ENCODE data around the gene JDP2. TPM values are rescaled to one million over a fixed set of nuclear protein-coding genes. Genes with fewer than 3 reads are reported as not detected.

JDP2 gene
- total RNA-seq, 1 experiment from 2014 or later: 23.3 TPM

DNA sequence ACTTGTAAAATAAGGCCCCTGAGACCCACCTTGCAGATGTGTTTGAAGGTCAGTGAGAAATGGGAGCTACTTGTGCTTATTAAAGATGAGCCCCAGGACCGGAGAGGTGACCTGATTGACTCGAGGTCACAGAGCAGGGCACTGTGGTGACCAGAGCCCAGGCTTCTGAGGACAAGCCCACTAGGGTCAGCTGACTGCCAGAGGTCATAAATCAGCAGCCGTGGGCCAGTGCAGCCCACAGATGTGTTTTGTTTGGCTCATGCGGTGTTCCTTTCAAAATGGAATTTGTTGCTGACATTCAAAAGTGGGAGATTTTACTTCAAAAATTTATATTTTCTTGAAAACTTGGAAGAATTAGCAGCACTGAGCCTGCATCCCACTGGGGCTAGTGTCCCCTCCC is 24.5 kb downstream of the JDP2 start:
- no peak for TF ChIP-seq FOXK1 (CRISPR knock-in tag; IDR thresholded peaks at IDR 0.05)
- TF ChIP-seq, protein P1, sequence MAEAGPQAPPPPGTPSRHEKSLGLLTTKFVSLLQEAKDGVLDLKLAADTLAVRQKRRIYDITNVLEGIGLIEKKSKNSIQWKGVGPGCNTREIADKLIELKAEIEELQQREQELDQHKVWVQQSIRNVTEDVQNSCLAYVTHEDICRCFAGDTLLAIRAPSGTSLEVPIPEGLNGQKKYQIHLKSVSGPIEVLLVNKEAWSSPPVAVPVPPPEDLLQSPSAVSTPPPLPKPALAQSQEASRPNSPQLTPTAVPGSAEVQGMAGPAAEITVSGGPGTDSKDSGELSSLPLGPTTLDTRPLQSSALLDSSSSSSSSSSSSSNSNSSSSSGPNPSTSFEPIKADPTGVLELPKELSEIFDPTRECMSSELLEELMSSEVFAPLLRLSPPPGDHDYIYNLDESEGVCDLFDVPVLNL (CRISPR knock-in tag; IDR thresholded peaks at IDR 0.05; ENCODE audit: borderline replicate concordance, low read depth): no peak
- TF ChIP-seq, protein P2, sequence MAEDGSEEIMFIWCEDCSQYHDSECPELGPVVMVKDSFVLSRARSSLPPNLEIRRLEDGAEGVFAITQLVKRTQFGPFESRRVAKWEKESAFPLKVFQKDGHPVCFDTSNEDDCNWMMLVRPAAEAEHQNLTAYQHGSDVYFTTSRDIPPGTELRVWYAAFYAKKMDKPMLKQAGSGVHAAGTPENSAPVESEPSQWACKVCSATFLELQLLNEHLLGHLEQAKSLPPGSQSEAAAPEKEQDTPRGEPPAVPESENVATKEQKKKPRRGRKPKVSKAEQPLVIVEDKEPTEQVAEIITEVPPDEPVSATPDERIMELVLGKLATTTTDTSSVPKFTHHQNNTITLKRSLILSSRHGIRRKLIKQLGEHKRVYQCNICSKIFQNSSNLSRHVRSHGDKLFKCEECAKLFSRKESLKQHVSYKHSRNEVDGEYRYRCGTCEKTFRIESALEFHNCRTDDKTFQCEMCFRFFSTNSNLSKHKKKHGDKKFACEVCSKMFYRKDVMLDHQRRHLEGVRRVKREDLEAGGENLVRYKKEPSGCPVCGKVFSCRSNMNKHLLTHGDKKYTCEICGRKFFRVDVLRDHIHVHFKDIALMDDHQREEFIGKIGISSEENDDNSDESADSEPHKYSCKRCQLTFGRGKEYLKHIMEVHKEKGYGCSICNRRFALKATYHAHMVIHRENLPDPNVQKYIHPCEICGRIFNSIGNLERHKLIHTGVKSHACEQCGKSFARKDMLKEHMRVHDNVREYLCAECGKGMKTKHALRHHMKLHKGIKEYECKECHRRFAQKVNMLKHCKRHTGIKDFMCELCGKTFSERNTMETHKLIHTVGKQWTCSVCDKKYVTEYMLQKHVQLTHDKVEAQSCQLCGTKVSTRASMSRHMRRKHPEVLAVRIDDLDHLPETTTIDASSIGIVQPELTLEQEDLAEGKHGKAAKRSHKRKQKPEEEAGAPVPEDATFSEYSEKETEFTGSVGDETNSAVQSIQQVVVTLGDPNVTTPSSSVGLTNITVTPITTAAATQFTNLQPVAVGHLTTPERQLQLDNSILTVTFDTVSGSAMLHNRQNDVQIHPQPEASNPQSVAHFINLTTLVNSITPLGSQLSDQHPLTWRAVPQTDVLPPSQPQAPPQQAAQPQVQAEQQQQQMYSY (CRISPR knock-in tag; IDR thresholded peaks at IDR 0.05): no peak
- TF ChIP-seq, protein P3, sequence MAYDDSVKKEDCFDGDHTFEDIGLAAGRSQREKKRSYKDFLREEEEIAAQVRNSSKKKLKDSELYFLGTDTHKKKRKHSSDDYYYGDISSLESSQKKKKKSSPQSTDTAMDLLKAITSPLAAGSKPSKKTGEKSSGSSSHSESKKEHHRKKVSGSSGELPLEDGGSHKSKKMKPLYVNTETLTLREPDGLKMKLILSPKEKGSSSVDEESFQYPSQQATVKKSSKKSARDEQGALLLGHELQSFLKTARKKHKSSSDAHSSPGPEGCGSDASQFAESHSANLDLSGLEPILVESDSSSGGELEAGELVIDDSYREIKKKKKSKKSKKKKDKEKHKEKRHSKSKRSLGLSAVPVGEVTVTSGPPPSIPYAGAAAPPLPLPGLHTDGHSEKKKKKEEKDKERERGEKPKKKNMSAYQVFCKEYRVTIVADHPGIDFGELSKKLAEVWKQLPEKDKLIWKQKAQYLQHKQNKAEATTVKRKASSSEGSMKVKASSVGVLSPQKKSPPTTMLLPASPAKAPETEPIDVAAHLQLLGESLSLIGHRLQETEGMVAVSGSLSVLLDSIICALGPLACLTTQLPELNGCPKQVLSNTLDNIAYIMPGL (CRISPR knock-in tag; IDR thresholded peaks at IDR 0.05): no peak
- TF ChIP-seq, protein P4, sequence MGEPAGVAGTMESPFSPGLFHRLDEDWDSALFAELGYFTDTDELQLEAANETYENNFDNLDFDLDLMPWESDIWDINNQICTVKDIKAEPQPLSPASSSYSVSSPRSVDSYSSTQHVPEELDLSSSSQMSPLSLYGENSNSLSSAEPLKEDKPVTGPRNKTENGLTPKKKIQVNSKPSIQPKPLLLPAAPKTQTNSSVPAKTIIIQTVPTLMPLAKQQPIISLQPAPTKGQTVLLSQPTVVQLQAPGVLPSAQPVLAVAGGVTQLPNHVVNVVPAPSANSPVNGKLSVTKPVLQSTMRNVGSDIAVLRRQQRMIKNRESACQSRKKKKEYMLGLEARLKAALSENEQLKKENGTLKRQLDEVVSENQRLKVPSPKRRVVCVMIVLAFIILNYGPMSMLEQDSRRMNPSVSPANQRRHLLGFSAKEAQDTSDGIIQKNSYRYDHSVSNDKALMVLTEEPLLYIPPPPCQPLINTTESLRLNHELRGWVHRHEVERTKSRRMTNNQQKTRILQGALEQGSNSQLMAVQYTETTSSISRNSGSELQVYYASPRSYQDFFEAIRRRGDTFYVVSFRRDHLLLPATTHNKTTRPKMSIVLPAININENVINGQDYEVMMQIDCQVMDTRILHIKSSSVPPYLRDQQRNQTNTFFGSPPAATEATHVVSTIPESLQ (CRISPR knock-in tag; IDR thresholded peaks at IDR 0.05): no peak
- TF ChIP-seq SMAD3 (CRISPR knock-in tag; IDR thresholded peaks at IDR 0.05; ENCODE audit: borderline replicate concordance): no peak
- no peak for TF ChIP-seq TP53 (CRISPR knock-in tag; IDR thresholded peaks at IDR 0.05)
- TF ChIP-seq KAT7 (CRISPR knock-in tag; IDR thresholded peaks at IDR 0.05; ENCODE audit: borderline replicate concordance): no peak
- TF ChIP-seq FOXP1 (CRISPR knock-in tag; IDR thresholded peaks at IDR 0.05; ENCODE audit: borderline replicate concordance): no peak
- TF ChIP-seq MXD4 (CRISPR knock-in tag; IDR thresholded peaks at IDR 0.05; ENCODE audit: borderline replicate concordance): no peak
- no peak for TF ChIP-seq ZNF423 (CRISPR knock-in tag; IDR thresholded peaks at IDR 0.05)
- TF ChIP-seq ZNF317 (CRISPR knock-in tag; IDR thresholded peaks at IDR 0.05; ENCODE audit: borderline replicate concordance, low read depth): no peak
- TF ChIP-seq, protein P5, sequence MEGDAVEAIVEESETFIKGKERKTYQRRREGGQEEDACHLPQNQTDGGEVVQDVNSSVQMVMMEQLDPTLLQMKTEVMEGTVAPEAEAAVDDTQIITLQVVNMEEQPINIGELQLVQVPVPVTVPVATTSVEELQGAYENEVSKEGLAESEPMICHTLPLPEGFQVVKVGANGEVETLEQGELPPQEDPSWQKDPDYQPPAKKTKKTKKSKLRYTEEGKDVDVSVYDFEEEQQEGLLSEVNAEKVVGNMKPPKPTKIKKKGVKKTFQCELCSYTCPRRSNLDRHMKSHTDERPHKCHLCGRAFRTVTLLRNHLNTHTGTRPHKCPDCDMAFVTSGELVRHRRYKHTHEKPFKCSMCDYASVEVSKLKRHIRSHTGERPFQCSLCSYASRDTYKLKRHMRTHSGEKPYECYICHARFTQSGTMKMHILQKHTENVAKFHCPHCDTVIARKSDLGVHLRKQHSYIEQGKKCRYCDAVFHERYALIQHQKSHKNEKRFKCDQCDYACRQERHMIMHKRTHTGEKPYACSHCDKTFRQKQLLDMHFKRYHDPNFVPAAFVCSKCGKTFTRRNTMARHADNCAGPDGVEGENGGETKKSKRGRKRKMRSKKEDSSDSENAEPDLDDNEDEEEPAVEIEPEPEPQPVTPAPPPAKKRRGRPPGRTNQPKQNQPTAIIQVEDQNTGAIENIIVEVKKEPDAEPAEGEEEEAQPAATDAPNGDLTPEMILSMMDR (IDR thresholded peaks at IDR 0.05): no peak
- no peak for TF ChIP-seq ZNF396 (CRISPR knock-in tag; IDR thresholded peaks at IDR 0.05; ENCODE audit: borderline replicate concordance)
- no peak for DNase-seq (ENCODE audit: low spot score)
- CTCF ChIA-PET: interaction anchor here (0.6 to 2.8 kb wide), 5 partner anchors 11 to 143 kb away, joined by 3 to 46 read pairs (median 5); no protein-coding TSS in a partner anchor
- Mint-ChIP-seq H3K27ac (peak overlapping the region; percentile 100), H3K27me3 (ENCODE audit: low read depth) (no peaks in the 10 kb centered on the region), H3K9me3 (no peaks in the 10 kb centered on the region), H3K4me1 (peaks cover 64% of the 10 kb centered on the region), H3K4me3 (no peak overlapping the region), H3K36me3 (no peaks in the 10 kb centered on the region)
- POLR2A ChIA-PET: interaction anchor here (0.6 to 0.9 kb wide), 4 partner anchors 19 to 1687 kb away, joined by 3 to 4 read pairs (median 3); partner anchors contain the start of gene JDP2
- no peak for ATAC-seq
